GM12878 (cell line): ENCODE results near the gene TSC22D4. TPM values are rescaled to one million over a fixed set of nuclear protein-coding genes. Genes with fewer than 3 reads are reported as not detected.

ENCODE experiments used
- CBX3 ChIP-seq: fragments of 200-600 bp; sonication (generic); IDR thresholded peaks from 2 replicates; pipeline ENCODE4 v1.6.1; 2016; ENCODE audit warnings: low read depth, borderline replicate concordance
- LARP7 ChIP-seq: fragments of 450-650 bp; IDR thresholded peaks from 2 replicates; pipeline ENCODE4 v1.6.1; 2017; ENCODE audit warnings: mild to moderate bottlenecking
- MYB ChIP-seq: fragments of 150-350 bp; IDR thresholded peaks from 2 replicates; pipeline ENCODE4 v1.6.1; 2014; ENCODE audit warnings: mild to moderate bottlenecking, low read depth, low read length, borderline replicate concordance
- NKRF ChIP-seq: fragments of 450-650 bp; conservative IDR thresholded peaks from 2 replicates; pipeline ENCODE4 v1.6.1; 2017; ENCODE audit warnings: mild to moderate bottlenecking, moderate library complexity
- RUNX3 ChIP-seq: IDR thresholded peaks from 2 replicates; pipeline ENCODE4 v1.6.1; 2012; ENCODE audit warnings: low read length, inconsistent platforms
- SREBF1 ChIP-seq: IDR thresholded peaks from 2 replicates; pipeline ENCODE4 v1.6.1; 2012; ENCODE audit warnings: mild to moderate bottlenecking, low read length
- STAT3 ChIP-seq: IDR thresholded peaks from 2 replicates; pipeline ENCODE4 v1.6.1; 2011; ENCODE audit warnings: low read depth, low read length, improper control_type of control experiment
- ZBTB11 ChIP-seq: fragments of 450-650 bp; formaldehyde crosslinking; IDR thresholded peaks from 2 replicates; pipeline ENCODE4 v1.5.0; 2022; ENCODE audit warnings: mild to moderate bottlenecking, missing genetic modification characterization
- ZZZ3 ChIP-seq: IDR thresholded peaks from 2 replicates; pipeline ENCODE4 v1.6.1; 2011; ENCODE audit warnings: low read depth; ENCODE audit not compliant: control insufficient read depth, insufficient read length
- polyA plus RNA-seq, 11 experiments: library from polyadenylated mRNA; depleted of rRNA in 4 of 11; unstranded in 6 of 11; stranded (reverse) in 5 of 11; fragments of >200 nt; fragmentation: Nextera tagmentation in 4 of 11; fragmentation: Illumina TruSeq in 1 of 11; extraction: Ambion mirVana in 4 of 11; extraction: Trizol in 1 of 11; gene quantifications; 1 replicate in 1 of 11; 2 replicates in 10 of 11; pipeline versions ENCODE4 v1.2.1 to v1.2.3, GENCODE V29; 2011 to 2016; ENCODE audit warnings: inconsistent platforms in 2 of 11, missing spikeins in 2 of 11, low read depth in 1 of 11
- total RNA-seq, 4 experiments: library from RNA; depleted of rRNA in 3 of 4; stranded (reverse); fragments of >200 nt in 3 of 4; fragmentation: Illumina TruSeq in 1 of 4; extraction: Trizol in 1 of 4; gene quantifications; 2 replicates each; pipeline versions ENCODE4 v1.2.1 to v1.2.3, GENCODE V29; 2013 to 2021

The TSC22D4 gene
- total and polyA plus RNA-seq, 10 of the 15 experiments (the other 5 are each of a cell fraction or from before 2014, with no cell fraction given): 0.50 to 65.7 (median 24.4) TPM

GRCh38 chr7:100433276-100433591, 45.8 kb downstream of the TSC22D4 start (continued):
- TF ChIP-seq MYB (no peak), ZZZ3 (no peak), SREBF1 (no peak), LARP7 (no peak), RUNX3 (no peak), NKRF (no peak), ZBTB11 (CRISPR knock-in tag) (no peak), STAT3 (no peak), CBX3 (no peak)
